GM19351 (cell line): Measurements from ENCODE around the gene GTF2IRD1.
"Not testable (repeated sequence)": the region's sequence is repeated elsewhere in the genome, so short reads cannot be mapped to it uniquely, and the experiment has no call there.

Source experiments
- ATAC-seq: cut with Tn5 transposase; IDR thresholded peaks from one replicate; pipeline ENCODE4 v1.9.1; 2021; ENCODE audit warnings: mild to moderate bottlenecking, moderate library complexity; ENCODE audit not compliant: unreplicated experiment

Gene GTF2IRD1

DNA sequence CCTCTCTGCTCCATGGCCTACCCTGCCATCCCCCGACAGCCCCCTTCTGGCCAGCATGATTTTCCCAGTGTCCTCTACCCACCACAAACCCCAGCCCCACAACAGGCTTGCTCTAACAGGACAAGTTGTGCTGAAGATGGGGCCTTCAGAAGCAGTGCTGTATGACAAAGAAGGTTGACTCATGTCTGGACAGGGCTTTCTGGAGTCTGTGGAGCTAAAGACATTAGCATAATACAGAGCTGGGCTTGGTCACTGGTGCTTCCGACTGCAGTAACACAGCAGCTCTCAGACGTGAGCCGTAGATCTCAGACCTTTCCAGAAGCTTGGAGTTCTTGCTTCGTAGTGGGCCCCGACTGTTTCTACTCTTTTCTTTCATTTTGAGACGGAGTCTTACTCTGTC is 100.5 kb downstream of the GTF2IRD1 start:
- no peak for ATAC-seq

DNA sequence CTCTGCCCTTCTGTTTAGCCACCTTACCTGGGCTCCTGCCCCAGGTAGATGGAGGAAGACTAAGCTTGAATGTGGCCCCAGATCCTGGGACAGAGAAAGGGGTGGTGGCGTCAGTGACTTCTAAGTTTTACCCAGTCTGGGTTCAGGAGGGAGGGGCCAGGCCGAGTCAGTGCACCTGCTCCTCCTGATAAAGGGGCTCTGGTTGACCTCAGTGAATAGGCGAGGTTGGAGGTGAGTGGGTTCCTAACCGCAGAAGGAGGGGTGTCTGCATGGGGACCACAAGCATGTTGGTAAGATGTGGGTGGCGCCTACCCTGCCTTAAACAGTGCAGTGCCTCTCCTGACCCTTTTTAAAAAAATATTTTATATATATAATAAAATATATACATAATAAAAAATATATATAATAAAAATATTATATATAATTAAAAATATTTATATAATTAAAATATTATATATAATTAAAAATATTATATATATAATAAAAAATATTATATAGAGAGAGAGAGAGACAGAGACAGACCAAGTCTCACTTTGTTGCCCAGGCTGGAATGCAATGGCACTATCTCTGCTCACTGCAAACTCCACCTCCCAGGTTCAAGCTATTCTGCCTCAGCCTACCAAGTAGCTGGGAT is 106.5 kb downstream of the GTF2IRD1 start:
- no peak for ATAC-seq

DNA sequence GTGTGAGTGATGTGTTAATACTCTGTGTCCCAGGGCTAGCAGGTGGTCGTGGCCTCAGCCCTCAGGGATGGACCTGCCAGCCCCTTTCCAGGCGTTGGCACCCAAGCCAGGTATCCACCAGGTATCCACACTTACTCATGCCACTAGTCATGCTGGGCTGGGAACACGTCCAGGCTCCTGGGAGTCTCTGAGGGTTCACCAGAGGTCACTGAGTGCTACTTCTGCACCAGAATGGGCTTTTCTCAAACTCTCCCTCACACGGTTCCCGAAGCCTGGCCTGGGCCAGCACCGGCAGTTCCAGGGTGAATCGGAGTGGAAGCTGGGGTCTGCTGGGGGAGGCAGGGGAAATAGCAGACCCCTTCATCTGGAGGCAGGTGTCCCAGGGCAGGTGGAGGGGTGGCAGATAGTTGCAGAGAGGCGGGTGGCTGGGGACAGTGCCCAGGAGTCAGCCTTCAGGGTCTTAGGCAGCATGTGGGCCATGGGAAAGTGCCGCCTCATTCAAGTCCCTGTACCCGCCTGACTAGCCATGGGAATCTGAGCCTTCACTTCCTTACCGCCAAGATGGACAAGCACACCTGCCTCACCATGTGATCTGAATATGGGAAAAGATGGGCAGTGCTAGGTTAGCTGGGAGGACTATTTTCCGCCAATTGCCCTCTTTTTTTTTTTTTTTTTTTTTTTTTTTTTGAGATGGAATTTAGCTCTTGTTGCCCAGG is 108.3 kb downstream of the GTF2IRD1 start:
- no peak for ATAC-seq

DNA sequence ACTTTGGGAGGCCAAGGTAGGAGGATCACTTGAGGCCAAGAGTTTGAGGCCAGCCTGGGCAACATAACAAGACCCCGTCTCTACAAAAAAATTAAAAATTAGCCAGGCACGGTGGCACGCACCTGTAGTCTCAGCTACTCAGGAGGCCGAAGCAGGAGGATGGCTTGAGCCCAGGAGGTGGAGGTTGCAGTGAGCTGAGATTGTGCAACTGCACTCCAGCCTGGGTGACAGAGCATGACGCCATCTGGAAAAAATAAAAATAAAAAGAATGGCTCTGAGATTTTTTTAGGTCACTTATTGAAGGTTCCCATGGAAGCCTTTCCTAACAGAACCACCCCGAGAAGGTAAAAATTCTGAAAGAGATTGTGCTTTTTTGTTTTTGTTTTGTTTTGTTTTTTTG is 109.9 kb downstream of the GTF2IRD1 start:
- not testable (repeated sequence) for ATAC-seq

DNA sequence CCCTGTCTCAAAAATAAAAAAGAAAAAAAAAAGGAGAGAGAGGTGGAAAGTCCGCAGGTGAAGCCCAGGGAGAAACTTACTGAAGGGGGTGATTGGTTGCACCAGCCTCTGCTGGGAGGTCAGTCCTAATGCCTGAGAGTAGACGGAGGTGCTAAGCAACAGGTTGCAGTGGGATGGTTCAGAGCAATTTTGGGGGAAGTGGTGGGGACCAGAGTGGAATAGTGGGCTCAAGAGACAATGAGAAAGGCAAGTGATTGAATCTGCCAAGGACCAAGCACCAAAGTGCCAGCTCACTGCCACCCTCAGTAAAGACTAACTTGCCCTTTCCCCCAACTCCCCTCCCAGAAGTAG is 113.6 kb downstream of the GTF2IRD1 start:
- ATAC-seq = no peak

DNA sequence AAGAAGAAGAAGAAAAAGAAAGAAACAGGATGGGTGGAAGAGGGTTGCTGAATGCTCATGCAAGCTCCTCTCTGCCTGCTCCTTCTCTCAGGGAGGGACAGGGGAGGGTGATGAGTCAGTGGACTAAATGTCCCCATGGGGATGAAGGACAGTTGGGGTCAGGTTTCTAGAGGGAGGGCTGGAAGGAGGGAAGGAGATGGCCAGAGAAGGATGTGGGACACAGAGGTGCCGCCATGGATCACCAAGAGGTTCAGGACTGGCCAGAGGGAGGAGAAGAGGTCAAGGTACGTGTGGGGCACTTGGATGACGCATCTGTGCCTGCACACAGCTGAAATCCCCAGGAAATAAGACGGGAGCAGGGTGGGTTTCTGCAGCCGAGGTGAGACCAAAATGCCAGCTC is 115.0 kb downstream of the GTF2IRD1 start:
- ATAC-seq = no peak

DNA sequence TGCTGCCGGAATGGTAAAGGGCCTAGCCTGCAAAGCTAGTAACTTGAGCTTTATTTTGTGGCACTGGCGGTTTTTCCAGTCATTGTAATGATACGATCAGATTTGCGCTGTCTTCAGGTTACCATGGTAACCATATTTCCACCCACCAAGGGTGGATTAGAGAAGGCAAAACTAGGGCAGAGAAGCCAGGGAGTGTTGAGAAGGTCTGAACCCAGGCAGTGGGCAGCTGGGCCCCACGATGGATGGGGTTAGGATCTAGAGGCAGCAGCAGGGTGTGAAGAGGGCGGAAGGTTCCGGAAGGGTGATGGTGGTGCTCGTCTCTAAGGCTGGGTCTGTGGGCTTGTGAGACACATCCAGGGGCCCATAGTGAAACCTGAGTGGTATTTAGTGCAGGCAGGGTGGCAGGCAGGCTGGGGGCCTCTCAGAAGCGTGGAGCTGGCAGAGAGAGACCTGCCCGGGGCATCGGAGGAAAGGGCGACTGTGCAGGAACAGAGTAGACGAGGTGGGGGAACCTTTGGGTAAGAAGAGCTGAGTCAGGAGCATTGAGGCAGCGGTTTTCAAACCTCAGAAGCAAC is 115.9 kb downstream of the GTF2IRD1 start:
- ATAC-seq = no peak

DNA sequence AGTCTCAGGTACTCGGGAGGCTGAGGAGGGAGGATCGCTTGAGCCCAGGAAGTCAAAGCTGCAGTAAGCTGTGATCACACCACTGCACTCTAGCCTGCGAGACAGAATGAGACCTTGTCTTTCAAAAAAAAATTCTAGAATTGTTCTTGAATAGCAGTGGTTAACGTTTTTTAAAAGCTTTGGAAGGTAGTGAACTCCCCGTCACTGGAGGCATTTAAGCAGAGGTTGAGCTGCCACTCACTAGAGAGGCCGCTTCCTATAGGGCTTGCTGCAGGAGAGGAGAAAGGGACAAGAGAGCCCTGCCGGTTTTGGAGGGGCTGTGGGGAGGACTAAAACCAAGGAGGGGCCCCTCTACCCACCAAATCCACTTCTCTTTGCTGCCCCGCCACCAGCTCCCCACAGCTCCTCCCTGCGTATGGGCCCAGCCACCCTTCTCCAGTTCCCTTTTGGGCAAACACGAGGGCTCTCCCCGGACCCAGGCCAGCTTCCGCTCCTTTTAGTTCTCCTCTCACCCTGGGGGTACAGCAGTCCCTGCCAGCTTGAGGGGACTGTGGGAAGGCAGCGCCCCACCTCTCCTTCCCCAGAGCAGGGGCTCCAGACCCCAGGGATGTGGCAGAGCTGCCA is 116.9 kb downstream of the GTF2IRD1 start:
- ATAC-seq = no peak

DNA sequence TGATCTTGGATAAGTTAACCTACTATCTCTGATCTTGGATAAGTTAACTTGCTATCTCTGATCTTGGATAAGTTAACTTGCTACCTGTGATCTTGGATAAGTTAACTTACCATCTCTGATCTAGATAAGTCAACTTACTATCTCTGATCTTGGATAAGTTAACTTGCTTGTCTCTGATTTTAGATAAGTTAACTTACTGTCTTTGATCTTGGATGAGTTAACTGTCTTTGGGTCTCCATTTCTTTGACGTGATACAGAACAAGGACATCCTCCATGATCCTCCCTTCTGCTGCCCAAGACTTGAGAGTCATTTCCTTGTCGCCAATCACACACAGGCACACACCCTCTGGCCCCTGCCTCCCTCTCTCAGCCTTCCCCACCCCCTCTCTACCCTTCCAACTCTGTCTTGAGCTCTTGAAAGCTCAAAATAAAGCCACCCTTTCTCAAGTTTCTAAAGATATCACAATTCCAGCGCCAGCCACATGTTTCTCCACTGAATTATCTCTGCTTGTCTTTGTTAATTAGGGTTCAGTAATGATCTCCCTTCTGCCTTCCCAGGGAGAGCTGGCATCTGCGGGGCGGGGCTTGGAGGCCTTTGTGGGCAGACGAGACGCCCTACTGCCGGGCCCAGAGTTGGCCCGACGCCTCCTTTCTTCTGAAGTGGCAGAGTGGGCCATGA is 118.7 kb downstream of the GTF2IRD1 start:
- ATAC-seq = no peak

DNA sequence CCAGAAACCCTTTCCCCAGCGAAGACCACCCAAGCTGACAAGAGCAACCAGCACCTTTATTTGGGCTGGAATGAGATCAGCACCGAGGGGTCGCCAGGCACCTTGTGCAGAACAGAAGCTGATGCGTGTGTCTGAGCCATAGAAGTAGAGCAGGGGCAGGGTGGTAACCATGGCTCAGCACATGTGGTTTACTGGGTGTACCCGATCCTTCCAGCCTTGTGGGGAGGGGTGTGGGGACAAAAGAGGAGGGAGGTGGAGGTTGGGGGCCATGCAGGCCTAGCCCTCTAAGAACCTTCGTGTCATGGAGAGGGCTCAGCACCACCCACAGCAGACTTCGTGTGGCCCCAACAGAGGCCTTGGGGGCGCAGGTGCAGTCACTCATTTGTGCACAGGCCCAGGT is 119.8 kb downstream of the GTF2IRD1 start:
- ATAC-seq = no peak

DNA sequence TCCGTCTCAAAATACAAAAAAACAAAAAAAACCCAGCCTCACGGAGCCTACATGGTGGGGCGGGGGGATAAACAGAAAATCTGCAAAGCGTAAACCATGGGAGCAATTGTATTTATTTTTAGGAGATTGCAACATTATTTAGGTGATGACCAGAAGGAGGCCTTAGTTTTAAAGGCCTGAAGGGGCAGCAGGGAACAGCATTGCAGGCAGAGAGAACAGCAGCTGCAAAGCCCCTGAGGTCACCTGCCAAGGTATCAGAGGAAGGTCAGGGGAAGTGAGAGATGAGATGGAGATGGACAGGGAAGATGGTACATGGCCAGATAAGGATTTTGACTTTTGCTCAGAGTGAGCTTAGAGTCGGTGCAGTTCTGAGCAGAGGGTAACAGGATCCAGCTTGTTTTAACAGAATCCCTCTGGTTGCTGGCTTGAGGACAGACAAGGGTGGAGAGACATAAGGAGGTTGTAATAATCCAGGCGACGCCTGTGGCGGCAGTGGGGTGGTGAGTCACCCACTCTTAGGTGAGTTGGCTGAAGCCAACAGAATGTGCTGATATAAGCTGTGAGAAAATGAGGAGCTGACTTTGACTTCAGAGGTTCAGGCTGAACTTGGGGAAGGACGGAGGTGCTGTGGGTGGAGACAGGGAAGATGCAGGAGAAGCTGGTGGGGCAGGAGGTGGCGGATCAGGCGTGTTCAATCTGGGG is 121.5 kb downstream of the GTF2IRD1 start:
- no peak for ATAC-seq

DNA sequence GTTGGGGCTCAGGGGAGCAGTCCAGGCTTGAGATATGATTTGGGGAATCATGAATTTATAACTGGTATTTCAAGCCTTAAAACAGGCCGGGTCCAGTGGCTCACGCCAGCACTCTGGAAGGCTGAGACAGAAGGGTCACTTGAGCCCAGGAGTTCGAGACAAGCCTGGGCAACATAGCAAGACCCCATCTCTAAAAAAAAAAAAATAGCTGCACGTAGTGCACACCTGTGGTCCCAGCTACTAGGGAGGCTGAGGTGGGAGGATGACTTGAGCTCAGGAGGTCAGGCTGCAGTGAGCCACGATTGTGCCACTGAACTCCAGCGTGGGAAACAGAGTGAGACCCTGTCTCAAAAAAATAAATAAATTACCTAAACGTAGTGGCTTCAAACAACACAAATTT is 122.1 kb downstream of the GTF2IRD1 start:
- ATAC-seq = no peak

DNA sequence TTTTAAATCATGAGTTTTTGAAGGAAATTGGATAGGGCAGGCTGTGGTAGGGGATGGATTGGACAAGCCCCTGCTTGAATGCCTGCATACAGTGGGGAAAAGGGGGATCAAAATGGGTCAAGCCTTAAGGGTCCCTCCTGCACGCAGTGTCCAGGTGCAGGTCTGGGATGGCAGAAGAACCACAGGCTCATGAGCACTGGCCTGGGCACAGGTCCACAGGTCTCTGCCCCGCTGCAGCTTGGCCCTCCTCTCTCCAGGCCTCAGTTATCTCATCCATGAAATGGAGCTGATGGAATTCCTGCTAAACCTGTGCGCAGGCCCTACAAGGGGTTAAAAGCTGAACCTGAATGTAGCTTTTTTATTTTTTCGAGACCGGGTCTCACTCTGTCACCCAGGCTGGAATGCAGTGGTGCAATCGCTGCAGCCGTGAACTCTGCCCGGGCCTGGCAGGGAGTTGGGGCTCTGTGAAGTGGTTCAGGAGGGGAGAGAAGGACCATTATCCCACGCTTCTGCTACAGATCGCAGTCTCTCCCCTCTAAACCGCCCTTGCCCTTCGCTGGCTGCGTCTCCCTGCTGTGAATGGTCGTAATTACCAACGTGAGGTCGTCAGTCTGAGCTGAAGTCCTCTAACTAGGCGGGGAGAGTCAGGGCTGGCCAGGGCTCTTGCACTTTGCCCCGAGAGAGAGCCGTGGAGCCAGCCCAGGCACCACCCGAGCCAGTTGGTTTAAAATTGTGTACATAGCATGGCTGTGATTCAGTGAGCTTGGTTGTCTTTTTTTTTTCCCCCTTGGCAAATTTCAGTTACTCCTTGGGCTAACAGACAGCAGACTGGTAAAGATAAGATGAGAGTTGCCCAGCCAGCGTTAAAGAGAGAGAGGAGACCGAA is 126.3 kb downstream of the GTF2IRD1 start:
- no peak for ATAC-seq

DNA sequence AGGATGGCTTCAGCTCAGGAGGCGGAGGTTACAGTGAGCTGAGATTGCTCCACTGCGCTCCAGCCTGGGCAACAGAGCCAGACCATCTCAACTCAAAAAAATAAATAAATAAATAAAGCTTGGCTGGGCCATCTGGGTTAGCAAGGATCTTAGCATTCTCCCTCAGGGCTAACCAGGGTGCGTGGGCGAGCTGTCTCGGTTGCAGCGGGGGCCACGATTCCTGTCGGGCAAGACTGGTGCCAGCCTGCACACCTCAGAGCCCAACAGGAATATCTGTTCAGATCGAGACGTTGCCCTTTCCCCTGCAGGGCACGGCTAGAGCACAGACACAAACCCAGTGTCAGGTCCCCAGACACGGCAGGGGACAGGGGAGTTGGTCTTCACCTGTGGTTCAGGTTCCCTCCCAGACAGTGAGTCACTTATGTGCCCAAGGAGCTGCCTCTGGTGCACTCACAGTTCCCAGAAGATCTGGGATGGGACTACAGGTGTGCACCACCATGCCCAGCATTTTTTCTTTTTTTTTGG is 128.3 kb downstream of the GTF2IRD1 start:
- ATAC-seq = no peak

DNA sequence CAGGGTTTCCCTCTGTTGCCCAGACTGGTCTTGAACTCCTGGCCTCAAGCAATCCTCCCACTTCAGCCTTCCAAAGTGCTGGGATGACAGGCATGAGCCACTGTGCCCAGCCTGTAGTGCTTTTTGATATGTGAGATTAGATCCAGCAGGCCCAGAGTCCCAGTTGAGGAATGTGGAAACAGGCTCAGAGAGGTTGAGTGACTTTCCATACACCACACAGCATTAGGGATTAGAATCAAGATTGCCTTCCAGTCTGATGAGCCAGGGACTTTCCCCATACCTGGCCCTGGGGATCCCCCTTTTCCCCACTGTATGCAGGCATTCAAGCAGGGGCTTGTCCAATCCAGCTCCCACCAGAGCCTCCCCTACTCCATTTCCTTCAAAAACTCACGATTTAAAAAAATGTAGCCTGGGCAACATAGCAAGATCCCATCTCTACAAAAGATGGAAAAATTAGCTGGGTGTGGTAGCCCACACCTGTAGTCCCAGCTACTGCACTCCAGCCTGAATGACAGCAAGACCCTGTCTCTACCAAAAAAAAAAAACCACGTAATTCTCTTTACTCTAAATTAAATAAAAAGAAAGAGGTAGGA is 128.8 kb downstream of the GTF2IRD1 start:
- ATAC-seq = no peak

DNA sequence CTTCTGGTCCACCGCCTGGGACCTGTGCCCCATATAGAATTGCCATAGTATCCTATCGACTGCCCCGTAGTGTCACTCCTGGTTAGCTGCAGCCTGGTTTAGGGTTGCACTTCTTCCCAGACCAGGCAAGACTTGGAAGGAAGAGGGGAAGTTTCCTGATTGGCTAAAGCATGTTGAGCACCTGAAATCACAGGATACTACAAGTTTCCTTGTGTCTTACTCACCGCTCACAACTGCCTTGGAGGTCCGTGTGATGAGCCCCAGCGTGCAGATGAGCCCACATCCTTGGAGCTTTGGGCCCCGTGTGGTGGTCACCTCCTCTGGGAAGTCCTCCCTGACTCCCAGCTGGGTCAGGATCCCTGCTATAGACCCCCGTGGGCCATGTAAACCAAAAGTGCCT is 129.9 kb downstream of the GTF2IRD1 start:
- no peak for ATAC-seq

DNA sequence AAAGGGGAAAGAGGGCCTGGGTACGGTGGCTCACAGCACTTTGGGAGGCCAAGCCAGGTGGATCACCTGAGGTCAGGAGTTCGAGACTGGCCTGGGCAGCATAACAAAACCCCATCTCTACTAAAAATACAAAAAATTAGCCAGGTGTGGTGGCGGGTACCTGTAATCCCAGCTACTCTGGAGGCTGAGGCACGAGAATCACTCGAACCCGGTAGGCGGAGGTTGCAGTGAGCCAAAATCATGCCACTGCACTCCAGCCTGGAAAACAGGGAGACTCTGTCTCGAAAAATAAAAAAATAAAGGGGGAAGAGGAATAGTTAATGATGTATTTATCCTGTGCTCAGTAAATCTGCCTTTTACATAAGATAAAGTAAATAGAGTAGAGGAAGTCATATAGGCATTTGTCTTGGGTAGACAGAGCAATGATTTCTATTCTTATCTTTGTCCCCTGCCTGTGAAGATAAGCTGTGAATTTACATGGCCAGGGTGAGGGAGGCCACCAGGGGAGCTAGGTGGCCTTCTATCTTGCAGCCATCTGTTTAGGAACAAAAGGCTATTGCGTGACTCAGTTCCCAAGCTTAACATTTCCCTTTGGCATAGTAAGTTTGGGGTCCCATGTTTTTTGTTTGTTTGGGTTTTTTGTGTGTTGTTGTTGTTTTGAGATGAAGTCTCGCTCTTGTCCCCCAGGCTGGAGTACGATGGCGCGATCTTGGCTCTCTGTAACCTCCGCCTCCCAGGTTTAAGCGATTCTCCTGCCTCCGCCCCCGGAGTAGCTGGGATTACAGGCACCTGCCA is 130.7 kb downstream of the GTF2IRD1 start:
- no peak for ATAC-seq

DNA sequence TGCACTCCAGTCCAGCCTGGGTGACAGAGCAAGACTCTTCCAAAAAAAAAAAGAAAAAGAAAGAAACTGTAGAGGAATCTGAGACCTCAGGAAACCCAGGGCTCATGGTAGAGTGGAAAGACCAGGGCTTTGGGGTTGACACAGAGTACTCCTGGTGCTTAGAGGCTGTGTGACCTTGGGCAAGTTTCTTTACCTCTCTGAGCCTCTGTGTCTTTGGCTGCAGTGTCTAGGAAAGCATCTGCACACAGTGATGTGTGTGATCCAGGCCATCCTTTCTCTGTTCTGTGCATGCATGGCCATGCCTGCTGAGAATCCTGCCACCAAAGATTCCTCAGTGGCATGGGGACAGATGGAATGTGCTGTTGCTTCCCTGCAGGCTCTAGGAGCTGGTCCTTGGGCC is 132.1 kb downstream of the GTF2IRD1 start:
- no peak for ATAC-seq
